NCI-H69 (cell line): ENCODE data around the gene GNA12.
"Not testable (repeated sequence)": the region's sequence is repeated elsewhere in the genome, so short reads cannot be mapped to it uniquely, and the experiment has no call there.

Experiments
- DNase-seq: peaks from one replicate; lab custom pipeline; 2025; lab: John Stamatoyannopoulos, UW

GNA12 gene

DNA sequence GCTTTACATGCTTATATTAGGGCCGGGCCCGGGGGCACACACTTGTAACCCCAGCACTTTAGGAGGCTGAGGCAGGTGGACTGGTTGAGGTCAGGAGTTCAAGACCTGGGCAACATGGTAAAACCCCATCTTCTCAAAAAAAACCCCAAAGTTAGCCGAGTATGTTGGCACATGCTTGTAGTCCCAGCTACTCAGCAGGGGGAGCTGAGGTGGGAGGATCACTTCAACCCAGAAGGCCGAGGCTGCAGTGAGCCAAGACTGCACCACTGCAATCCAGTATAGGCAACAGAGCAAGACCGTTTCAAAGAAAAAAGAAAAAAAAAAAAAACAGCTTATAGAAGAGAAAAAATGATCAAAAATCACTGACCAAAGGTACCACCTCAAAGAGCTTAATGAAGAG lies 93.0 kb downstream of the GNA12 start:
- no peak for DNase-seq

DNA sequence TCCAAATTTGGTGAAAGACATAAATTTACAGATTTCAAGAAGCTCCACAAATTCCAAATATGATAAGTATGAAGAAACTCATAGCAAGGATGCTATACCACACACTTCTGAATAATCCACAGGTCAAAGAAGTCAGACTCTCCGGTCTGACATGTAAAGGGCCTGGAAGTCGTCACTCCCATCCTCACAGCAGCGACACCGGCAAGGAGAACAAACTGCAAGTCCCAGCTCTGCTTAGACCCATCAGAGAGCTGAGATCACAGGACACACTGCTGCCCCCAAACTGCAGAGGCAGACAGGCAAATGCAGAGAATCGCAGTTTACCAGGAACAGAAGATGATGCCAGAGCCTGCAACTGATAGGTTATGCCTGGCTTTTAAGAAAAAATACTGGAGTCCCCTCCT lies 94.1 kb downstream of the GNA12 start:
- DNase-seq: no peak

GRCh38 chr7:2748684-2749083 lies 95.4 kb downstream of the GNA12 start:
- not testable (repeated sequence) for DNase-seq

GRCh38 chr7:2743523-2744185 lies 100.5 kb downstream of the GNA12 start:
- not testable (repeated sequence) for DNase-seq

DNA sequence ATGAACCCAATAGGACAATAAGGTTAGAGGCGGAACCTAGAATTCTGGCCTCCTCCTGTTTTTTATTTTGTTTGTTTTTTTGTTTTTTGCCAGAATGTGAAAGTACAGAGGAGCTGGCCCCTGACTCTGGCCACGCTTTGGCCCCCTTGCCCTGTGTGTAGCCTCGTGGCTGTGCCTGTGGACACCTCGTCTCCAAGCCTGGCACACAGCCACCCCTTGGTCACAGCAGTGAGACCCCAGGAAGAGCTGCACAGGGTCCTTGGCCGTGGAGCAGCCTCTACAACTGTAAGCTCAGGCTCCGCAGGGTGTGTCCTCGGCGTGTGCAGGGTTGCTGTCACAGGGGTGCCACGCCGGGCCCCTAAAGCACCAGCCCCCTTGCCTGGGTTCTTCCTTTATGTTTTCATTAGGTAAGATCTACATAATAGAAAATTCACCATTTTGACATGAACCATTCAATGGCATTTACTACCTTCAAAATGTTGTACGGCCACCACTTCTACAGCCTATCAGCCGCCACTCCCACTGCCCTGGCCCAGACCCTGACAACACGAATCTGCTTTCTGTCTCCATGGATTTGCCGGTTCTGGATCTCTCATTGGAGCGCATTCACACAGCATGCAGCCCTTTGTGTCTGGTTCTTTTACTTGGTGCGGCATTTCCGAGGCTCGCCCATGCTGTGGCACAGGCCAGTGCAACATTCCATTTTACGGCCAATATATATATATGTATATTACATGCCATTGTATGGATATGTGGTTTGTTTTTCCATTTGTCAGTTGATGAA lies 105.2 kb downstream of the GNA12 start:
- no peak for DNase-seq

- no peak for DNase-seq
Measured at GRCh38 chr7:2737771-2738540, 106.2 kb downstream of the GNA12 start.

DNA sequence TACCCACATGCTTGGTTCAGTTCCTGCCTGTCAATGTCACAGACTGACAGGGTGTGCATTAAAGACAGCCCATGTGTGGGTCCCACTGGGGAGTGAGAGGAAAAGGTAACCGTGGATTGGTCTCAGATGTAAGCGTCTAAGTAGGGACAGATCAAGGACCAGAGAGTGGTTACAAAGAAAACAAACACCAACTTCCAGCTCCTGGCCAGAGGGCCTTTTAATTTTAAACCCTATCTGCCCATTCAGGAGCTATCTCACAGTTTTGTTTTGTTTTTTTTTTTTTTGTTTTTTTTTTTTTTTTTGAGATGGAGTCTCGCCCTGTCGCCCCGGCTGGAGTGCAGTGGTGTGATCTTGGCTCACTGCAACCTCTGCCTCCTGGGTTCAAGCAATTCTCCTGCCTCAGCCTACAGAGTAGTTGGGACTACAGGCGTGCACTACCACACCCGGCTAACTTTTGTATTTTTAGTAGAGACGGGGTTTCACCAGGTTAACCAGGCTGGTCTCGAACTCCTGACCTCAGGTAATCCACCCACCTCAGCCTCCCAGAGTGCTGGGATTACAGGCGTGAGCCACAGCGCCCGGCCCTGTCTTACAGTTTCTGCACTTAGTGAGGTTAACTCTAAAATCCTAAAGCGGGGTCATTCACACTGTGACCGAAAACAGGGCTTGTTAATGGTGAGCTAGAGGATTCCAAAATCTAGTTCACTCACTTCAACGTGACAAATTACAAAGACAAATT lies 106.9 kb downstream of the GNA12 start:
- DNase-seq: not testable (repeated sequence)

DNA sequence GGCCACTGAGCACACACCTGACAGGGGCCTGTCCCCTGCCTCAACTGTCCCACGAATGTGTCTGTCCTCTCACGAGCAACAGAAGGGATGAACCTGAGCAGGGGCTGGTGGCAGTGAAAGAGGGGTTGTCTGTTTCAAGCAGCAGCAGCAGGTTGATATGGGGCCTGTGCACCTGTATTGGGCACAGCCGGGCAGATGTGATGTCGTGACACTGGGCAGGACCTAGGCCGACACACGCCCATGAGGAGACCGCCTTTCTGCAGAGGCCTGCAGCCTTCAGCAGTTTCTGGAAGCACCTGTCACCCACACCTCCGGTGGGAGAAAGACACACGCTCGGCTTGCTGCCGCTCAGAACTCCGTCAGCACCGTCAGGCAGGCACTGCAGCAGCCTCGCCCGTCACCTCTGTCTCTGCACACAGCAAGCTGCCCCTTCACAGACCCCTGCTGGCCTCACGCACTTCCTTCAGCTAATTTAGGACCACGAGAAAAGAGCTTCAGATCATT lies 107.6 kb downstream of the GNA12 start:
- no peak for DNase-seq

DNA sequence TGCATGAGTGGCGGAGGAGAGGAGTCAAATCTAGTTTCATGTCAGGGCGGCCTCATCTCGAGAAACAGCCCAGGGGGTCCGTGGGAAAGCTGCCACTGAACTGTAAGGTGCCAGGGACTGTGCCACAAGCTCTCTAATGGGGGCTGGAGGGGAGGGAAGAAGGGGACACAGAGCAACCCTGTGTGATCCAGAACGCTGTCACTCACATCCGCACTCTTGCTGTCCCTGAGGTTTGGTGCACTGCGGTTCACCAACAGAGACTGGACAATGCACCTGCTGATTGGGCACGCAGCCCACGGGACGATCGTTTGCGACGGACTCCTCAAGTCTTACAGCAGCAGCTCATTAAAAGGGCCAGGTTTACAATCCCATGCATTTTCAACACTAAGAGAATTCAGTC lies 108.4 kb downstream of the GNA12 start:
- no peak for DNase-seq

- DNase-seq: peak; percentile 76
Measured at GRCh38 chr7:2734751-2735571, 109.1 kb downstream of the GNA12 start.

- DNase-seq: no peak
Measured at GRCh38 chr7:2734084-2734686, 109.9 kb downstream of the GNA12 start.

- no peak for DNase-seq
Measured at GRCh38 chr7:2732959-2733584, 111.0 kb downstream of the GNA12 start.

DNA sequence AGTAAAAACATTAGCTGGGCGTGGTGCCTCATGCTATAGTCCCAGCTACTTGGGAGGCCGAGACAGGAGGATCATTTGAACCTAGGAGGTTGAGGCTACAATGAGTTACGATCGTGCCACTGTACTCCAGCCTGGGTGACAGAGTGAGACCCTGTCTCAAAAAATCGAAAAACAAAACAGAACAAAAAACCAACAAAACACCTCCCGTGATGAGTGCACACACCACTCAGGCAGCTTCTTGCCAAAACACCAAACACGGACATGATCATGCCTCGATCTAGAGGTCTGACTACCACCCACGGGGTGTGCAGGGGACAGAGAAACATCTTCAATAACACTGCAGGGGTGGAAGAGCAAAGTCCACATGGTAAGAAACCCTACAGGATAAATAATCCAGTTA lies 111.7 kb downstream of the GNA12 start:
- no peak for DNase-seq

DNA sequence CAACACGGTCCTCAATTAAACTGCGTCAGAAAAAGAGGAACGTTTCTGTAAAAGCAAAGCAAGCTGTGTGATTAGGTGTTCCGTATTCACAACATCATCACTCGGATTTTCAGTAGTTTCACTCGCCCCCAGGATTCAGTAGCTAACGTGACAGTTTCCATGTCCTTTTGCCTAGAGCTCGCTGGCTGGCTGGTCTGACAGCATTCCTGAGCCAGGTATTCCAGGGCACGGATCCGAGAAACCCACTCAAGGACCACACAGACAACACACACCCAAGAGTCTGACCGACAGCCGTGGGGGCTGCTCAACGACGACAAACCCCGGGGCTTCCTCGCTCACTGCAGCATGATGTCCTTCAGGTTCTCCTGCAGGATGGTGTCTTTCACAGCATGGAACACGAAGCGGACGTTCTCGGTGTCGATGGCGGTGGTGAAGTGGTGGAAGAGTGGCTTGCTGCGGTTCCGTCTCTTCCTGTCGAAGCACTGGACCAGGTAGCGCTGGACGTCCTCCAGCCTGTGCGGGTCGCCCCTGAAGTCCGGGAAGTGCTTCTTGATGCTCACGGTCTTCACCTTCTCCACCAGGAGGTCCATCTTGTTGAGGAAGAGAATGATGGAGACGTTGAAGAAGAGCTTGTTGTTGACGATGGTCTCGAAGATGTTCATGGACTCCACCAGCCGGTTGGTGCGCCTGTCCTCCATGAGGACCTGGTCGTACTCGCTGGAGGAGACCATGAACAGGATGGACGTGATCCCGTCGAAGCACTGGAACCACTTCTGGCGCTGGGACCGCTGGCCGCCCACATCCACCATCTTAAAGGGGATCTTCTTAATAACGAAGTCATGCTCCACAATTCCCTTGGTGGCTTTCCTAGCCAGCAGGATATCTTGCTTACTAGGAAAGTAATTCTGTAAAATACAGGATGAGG lies 113.0 kb downstream of the GNA12 start:
- no peak for DNase-seq

DNA sequence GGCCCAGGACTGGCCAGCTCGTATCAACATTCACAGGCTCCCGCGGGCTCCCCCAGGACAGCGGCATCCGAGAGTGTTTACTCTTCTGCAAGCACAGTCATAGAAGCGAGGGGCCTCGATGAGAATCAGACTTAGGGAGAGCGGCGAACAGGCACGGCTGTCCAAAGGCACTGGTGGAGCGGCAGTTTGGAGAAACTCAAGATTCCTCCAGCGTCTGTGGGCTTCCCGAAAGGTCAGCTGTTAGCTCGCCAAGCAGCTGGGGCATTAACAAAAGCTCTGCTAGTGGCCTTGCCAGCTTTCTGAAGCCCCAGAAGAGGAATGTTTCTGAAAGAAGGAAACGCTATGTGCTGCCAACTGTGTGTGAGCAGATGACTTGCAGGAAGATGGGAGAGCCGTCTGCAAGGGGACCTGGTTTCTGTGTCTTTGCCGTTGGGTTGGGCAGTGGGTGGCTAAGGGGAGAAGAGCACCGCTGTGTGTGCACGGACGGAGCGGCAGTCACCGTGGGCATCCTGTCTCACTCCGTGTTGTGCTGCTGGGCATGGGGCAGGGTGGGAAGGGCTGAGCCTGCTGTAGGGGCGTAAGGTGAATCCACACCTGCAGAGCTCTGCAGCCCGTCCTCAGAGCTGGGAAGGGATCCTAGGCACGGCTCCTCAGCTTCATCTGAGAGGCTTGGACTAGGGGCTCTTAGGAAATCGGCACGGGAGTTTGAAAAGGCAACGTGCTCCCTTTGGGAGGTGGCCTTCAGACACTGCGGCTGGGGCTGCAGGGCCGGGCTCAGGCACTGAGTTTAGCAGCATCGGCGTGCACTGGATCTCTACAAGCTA lies 114.0 kb downstream of the GNA12 start:
- DNase-seq: no peak

GRCh38 chr7:2729031-2729892 lies 114.8 kb downstream of the GNA12 start:
- no peak for DNase-seq
